ENCODE data around the gene TNS3.

Gene TNS3

DNA sequence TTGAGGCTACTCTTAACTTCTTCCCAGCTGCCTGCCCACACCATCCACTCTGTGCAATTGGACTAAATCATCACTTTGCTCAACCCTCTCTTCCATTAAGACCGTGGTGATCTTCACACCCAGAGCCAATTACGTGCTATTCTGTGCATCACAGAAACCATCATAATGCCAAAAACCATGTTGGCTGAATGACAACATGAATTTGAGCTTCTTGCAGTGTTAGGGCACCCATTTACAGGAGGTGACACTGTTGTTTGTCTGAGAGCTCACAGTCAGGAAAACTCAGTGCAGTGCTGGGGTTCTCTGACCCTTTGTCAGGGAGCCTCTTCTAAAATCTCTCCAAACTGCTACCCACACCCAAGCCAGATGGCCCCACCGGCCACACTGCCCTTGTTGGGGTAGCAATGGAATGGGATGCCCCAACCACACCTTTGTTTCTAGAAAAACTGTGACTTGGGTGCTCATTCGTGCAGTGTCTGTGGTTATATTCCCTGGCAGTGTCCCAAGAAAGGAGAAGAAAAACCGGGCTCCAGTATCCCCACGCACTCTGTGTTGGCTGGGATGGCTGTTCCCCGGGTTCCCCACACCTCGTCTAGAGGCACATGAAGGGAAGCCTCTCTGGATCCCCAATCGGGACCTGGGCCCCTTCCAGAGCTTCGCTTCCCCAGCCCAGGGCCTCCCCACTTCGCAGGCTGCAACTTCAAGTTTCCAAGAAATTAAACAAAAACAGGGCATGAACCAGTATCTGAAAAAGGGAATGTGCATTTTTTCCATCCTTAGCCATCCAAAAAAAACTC, 2.0 kb upstream of the TNS3 start:
- no peak for FAIRE-seq

GRCh38 chr7:47582764-47583738, 1.1 kb upstream of the TNS3 start:
- no peak for DNase-seq (ENCODE audit: extremely low spot score, insufficient read length, low read depth)
- no peak for FAIRE-seq

More for the DNA sequence above, 2.0 kb upstream of the TNS3 start:
- no peak for DNase-seq (ENCODE audit: extremely low spot score, insufficient read length, low read depth)

- DNase-seq (ENCODE audit: extremely low spot score, insufficient read length, low read depth) (no peak), FAIRE-seq (no peak)
Observed at GRCh38 chr7:47581438-47581803, 490 bp downstream of the TNS3 start.

- FAIRE-seq, result no peak
- no peak for DNase-seq (ENCODE audit: extremely low spot score, insufficient read length, low read depth)
Observed at GRCh38 chr7:47580811-47581331, 1.0 kb downstream of the TNS3 start.

GRCh38 chr7:47580175-47580706, 1.7 kb downstream of the TNS3 start:
- FAIRE-seq (no peak), DNase-seq (ENCODE audit: extremely low spot score, insufficient read length, low read depth) (no peak)

GRCh38 chr7:47579458-47579857, 2.5 kb downstream of the TNS3 start:
- no peak for DNase-seq (ENCODE audit: extremely low spot score, insufficient read length, low read depth)
- no peak for FAIRE-seq

- DNase-seq (ENCODE audit: extremely low spot score, insufficient read length, low read depth) (no peak), FAIRE-seq (no peak)
Observed at GRCh38 chr7:47578579-47579270, 3.2 kb downstream of the TNS3 start.

- DNase-seq (ENCODE audit: extremely low spot score, insufficient read length, low read depth) (no peak), FAIRE-seq (no peak)
Observed at GRCh38 chr7:47577321-47577919, 4.5 kb downstream of the TNS3 start.

DNA sequence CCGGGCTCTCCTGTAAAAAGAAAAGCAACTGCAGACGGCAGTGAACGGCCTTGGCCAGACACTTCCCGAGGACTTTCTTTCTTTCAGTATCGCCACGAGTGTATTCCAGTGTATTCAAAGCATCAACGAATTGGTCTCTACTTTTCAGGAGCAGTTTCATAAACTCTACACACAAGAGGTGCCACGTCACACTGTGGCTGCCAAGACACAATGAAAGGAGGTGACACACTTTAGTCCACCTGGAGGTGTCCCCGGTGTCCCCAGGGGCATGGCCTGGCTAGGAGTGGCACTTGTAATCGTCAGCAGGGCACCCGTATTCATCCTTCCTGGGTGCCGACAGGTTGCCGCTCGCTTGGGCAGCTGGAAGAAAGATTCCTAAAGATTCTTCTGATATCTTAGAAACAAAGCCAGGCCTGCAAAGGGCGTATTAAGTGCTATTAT, 5.0 kb downstream of the TNS3 start:
- no peak for DNase-seq (ENCODE audit: extremely low spot score, insufficient read length, low read depth)
- no peak for FAIRE-seq

- DNase-seq (ENCODE audit: extremely low spot score, insufficient read length, low read depth), result no peak
- peak; percentile 33 for FAIRE-seq
Observed at GRCh38 chr7:47576031-47576865, 5.7 kb downstream of the TNS3 start.

- DNase-seq (ENCODE audit: extremely low spot score, insufficient read length, low read depth) (no peak), FAIRE-seq (peak; percentile 81)
Observed at GRCh38 chr7:47574482-47575329, 7.2 kb downstream of the TNS3 start.

- FAIRE-seq, result no peak
Observed at GRCh38 chr7:47573758-47574481, 8.0 kb downstream of the TNS3 start.

DNA sequence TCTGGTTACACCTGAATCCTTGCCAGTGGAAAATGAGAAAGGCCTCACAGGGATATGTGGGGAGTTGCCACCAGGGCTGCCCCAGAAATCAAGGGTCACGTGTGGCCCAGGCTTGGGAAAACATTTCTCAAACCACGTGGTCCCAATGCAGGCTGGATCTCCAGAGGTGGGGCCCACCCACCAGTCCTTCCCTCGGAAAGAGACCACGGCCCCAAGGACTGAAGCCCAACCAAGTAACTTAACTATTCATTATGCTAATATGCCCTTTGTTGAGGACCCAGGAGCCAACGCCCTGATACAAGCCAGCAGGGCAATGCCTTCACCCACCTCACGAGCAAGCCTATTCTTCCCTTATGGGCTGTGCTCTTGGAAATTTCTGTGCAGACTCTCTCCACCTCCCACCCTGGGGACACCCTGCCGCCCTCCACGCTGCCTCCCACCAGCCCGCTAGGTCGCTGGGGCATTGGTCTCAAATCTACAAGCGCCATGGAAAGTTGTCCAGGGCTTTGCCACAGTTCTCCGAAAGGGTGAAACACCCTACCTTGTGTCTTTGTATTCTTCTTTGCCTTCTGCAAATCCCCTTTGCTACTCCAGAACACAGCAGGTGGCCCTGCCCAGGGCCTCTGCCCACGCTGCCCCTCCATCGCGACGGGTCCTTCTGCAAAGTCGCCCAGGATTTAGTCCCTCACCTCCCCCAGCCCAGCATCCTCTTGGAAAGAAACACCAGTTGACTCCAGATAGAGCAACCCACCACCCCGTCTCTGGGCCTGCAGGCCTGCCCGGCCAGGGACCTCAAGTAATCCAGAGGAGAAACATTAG, 8.8 kb downstream of the TNS3 start:
- no peak for FAIRE-seq
- DNase-seq (ENCODE audit: extremely low spot score, insufficient read length, low read depth), result no peak

More at GRCh38 chr7:47573758-47574481, 8.0 kb downstream of the TNS3 start:
- DNase-seq (ENCODE audit: extremely low spot score, insufficient read length, low read depth), result no peak

- DNase-seq (ENCODE audit: extremely low spot score, insufficient read length, low read depth) (no peak), FAIRE-seq (no peak)
Observed at GRCh38 chr7:47572094-47572445, 9.8 kb downstream of the TNS3 start.

DNA sequence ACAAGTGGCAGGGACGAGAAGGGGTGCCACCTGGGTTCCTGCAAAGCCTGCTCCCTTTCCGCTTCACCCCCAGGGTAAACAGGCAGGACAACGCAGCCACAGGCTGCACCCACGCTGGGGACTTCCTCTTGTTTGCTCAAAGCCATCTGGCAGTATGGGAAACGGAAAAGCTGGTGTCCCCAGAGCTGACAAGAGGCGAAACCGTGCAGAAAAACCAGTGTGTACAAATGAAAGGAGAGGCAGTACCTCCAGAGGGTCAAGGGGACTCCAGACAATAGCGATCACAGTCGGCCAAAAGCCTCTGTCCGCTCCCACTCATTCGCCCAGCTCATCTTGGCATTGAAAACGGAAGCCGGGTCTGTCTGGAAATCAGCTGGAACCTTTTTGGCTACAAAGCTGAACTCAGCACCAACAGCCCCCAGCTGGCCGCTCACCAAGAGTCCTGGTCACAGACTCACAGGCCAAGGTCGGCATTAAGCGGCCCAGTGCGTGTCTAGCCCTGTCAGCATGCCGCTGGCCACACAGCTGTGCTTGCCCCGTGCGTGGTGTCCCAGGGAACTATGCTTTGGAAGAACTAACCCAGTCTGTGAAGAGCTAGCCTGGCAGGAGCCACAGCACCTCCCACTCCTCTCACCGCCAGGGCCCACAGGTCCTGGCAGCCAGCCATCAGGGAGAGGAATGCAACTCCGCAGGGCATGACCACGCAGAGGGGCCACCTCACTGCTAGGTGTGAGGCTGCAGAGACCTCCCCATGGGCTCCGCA, 10.4 kb downstream of the TNS3 start:
- DNase-seq (ENCODE audit: extremely low spot score, insufficient read length, low read depth) (no peak), FAIRE-seq (no peak)

GRCh38 chr7:47570649-47571050, 11.3 kb downstream of the TNS3 start:
- FAIRE-seq (no peak), DNase-seq (ENCODE audit: extremely low spot score, insufficient read length, low read depth) (no peak)

Measured in GM18507 (cell line).